Fibroblast of gingiva (primary cell): ENCODE data around the gene SNW1.
"Not testable (repeated sequence)": the region's sequence is repeated elsewhere in the genome, so short reads cannot be mapped to it uniquely, and the experiment has no call there.

Experiments
- DNase-seq: peaks from one replicate; pipeline ENCODE4 v3.0.0-alpha.2; 2011; ENCODE audit warnings: low read depth

SNW1 gene

GRCh38 chr14:77747425-77747824, 13.5 kb downstream of the SNW1 start:
- DNase-seq = not testable (repeated sequence)

DNA sequence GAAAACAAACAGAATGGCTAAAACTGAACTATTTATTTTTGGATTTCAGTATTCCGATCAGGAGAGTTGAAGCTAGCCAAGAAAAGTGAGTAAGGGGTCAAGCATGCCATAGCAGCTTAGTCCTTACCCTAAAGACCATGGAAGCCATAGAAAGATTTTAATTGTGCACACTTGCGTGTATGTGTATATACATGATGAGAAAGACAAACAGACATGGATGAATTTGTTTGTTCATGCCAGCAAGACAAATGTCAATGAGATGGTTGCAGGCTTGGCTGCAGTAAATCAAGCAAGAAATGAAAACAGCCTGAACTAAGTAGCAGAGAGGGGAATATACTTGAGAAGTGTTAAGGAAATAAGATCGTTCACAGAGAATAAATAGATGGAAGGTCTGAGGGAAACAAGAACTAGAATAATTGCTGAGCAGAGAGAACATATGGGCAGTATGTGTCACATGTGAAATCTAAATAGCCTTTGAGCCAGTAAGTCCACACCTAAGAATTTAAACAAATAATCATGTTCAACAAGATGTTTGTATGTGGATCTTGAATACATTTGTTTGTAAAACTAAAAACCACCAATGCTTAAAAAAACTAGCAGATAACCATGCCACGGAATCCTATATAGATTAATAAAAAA, 14.8 kb downstream of the SNW1 start:
- DNase-seq = no peak

GRCh38 chr14:77741438-77741837, 19.5 kb downstream of the SNW1 start:
- DNase-seq = no peak

DNA sequence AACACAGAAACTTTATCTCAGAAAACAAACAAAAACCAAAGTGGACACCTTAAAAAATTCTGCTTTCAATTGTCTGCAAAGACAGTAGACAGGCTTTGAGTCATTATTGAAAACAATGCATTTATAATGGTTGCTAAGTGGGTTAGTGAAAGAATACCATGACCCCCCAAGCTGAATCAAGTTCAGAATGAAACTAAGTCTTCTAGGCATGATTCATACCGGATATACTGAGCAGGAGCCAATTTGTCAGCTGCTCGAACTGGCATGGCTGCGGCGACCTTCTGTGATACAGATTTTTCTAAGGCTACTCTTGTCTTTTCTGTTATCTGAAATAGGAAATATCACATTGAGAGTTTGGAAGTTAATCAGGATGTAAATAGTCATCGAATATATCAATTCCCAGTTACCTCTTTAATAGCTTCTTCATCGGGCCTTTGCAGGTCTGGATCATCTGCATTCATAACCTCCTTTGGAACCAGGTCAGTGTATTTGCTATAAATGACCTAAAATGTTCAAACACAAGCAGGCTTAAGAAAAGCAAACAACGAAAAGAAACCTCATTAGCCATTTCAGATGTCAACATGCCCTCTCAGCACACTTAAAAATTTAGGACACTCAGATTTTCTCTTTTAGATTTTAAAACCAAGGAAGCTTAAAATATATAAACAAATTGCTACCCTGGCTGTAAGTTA, 22.3 kb downstream of the SNW1 start:
- no peak for DNase-seq

- peak; percentile 29 for DNase-seq
Measured at GRCh38 chr14:77730976-77731497, 29.9 kb downstream of the SNW1 start.

DNA sequence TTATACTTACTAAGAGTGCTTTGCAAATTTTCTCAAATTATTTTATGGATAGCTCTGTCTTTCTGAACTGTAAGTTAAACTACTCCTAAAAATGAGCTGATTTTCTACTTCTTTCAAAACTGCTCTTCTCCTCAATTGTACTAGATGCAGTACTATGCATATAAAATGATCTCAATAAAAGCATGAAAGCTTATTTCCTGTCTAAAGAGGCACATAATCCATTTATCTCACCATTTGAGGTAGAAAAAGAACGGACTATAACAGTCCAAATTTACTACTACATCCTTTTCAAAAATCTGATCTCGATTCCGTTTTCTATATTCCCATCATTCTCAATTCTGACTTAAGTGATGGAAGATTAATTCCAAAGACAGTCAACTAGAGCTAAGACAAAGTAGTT, 38.7 kb downstream of the SNW1 start:
- no peak for DNase-seq

- no peak for DNase-seq
Measured at GRCh38 chr14:77721437-77721836, 39.5 kb downstream of the SNW1 start.

- DNase-seq = no peak
Measured at GRCh38 chr14:77717608-77718305, 43.2 kb downstream of the SNW1 start.

DNA sequence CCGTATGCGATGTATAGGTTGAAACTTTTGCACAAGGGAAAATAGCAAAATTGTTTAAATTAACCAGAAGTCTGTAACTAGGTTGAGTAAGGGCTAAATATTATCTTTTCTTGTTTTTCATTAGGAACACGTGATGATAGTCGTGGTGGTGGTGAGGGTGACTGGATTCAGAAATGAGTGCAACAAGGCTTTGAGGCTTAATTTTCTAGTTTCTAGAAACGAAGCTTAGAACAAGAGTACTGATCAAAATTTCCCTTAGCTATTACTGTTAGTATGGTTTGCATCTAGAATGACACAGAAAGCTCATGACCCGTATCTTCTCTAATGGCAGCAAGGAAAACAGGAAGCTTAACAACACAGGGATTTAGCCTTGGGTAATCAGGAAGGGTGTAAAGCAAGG, 46.0 kb downstream of the SNW1 start:
- DNase-seq = no peak

- DNase-seq = no peak
Measured at GRCh38 chr14:77710364-77710763, 50.6 kb downstream of the SNW1 start.

DNA sequence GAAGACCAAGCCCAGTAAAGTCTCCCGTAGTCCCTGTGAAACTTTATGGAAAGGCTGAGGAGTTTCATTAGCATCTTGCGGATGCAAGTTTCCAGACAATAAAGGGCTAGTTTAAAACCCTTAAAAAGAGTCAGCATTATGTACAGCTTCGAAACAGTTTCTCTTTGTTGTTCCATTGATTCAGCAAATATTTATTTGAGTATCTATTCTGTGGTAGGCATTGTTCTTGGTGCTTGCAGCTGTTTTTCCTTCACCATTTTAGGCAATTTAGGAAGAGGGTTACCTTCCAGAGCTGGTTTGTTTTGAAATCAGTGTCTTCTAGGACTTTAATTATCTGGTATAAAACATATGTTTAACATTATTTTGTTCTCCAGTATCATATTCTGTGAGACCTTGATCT, 51.5 kb downstream of the SNW1 start:
- DNase-seq = no peak

GRCh38 chr14:77708749-77709148, 52.2 kb downstream of the SNW1 start:
- no peak for DNase-seq

GRCh38 chr14:77707724-77708408, 53.1 kb downstream of the SNW1 start, which contains the start of the genes ALKBH1 and SLIRP:
Gene ALKBH1 (minus strand): TSS chr14:77708023. CDS start chr14:77708004, 19 bp downstream.
Gene SLIRP (plus strand): TSS chr14:77708103. CDS start chr14:77708112, 9 bp downstream.
- DNase-seq = peak; percentile 72

DNA sequence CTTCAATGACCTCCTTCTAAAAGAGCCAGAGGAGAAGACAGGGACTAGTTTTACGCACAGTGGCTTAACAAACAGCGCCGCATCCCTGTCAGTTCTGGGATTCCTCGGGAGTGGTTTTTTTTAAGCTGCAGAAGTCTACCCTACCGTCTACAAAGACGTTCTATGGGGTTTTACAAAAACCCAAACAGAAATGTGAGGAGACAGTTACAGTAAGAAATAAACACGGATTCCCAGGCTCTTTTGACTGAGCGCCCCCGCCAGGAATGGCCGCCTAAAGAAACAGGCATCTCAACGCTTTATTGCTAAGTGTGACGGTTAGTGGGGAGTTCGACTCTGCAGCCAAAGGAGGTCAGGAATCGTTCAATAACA, 53.6 kb downstream of the SNW1 start:
- peak; percentile 34 for DNase-seq

DNA sequence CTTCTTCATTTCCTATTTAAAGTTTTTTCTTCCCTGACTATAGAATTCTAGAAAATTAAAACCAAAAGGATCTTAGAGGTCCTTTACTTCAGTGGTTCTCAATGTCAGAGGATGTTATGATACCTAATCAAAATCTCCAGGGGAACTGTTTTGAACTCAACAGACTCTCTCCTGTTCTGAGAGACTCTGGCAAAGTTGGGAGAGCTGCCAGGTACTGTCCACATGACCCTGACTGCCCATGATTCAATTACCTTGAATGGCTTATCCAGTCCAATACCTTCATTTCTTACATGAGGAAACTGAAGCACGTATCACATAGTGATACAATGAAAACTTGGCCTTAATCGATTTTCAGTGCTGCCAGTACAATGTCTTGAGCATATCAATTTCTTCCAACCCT, 69.7 kb downstream of the SNW1 start:
- DNase-seq = no peak

GRCh38 chr14:77682158-77682553, 78.8 kb downstream of the SNW1 start:
- DNase-seq = no peak

DNA sequence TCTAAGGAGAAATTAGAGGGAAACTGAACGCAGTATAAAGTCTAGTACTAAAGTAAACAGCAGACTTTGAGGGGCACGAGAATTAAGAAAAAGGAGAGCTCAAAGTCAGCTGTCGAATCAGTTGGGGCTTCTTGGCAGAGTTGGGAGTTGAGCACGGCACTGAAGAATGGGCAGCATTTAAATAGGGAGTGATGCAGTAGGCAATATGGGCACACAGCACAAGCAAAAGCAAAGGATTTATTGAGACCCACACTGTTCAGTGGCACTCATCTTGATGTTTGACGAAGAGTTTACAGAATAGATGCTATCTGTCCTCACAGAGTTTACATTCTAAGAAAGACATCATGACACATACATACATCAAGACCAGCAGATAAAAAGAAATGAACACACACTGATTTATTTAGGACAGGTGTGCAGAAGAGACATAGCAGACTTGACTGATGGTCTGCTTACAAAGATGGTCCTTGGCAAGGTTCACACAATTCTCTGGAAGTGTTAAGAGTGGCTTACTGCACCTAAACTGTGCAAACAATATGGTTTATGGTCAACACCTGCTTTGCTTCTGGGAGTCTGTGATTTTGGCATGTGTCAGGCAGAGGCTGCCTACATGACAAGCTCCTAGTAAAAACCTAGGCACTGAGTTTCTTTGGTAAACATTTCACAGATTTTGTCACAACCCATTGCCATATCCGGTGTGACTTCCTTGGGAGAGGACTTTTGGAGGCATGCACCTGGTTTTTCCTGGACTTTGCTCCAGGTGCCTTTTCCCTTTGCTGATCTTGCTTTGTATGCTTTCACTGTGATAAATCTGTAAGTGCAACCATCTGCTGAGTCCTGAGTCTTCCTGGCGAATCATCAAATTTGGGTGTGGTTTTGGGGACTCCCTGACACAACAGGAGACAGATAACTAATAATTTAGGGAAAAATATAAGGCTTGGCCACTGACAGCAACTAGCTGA, 79.5 kb downstream of the SNW1 start:
- DNase-seq = no peak

GRCh38 chr14:77674931-77675330, 86.0 kb downstream of the SNW1 start:
- no peak for DNase-seq

DNA sequence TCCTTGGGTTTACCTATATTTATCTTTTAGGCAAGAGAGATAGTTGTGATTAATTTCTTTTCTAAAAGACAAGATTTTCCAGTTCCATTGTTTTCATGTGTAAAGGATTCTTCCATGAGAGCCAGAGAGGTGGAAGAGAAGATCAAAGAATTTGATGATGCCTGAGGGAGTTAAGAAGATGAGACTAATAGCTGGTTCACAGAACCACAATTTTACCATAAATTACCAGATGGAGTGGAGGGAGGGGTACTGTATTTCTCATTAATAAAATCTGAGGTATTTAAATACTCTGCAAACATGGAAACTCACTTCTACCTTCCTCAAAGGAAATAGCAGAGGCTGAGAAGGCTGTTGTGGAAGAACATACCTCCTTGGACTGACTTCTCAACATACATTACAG, 87.8 kb downstream of the SNW1 start:
- no peak for DNase-seq
